CD14-positive monocyte (primary cell): Measurements from ENCODE around the gene SLC6A6. TPM values are rescaled to one million over a fixed set of nuclear protein-coding genes. Genes with fewer than 3 reads are reported as not detected.

Experiments used
- DNase-seq, 3 donors: peaks; one replicate each; pipeline ENCODE4 v3.0.0-alpha.2; 2011 to 2022
- H2AFZ ChIP-seq: 2 replicates; pipeline ENCODE4 v1.6.0; 2012; ENCODE audit warnings: mild to moderate bottlenecking, low read depth, low read length, inconsistent platforms; ENCODE audit not compliant: insufficient read depth, poor library complexity, severe bottlenecking
- H3K27ac ChIP-seq, 2 donors: 1 replicate in 1 of 2; 2 replicates in 1 of 2; pipeline ENCODE4 v1.5.1; 2012 to 2013; ENCODE audit warnings: low read length in 2 of 2, control low read depth in 1 of 2, inconsistent platforms in 1 of 2, low read depth in 1 of 2, mild to moderate bottlenecking in 1 of 2
- H3K27me3 ChIP-seq, 2 donors: one replicate each; pipeline versions ENCODE4 v1.6.0 to v1.6.1; 2011 to 2013; ENCODE audit warnings: low read length in 2 of 2; ENCODE audit not compliant: control insufficient read depth in 2 of 2, insufficient read depth in 2 of 2
- H3K36me3 ChIP-seq, 2 donors: replicated peaks in 1 of 2; 1 replicate in 1 of 2; 2 replicates in 1 of 2; pipeline versions ENCODE4 v1.5.1 to v1.6.1; 2012 to 2013; ENCODE audit warnings: low read length in 2 of 2, control low read depth in 1 of 2, inconsistent platforms in 1 of 2, mild to moderate bottlenecking in 1 of 2; ENCODE audit not compliant: insufficient read depth in 2 of 2, control insufficient read depth in 1 of 2
- H3K4me1 ChIP-seq, 2 donors: 1 replicate in 1 of 2; 2 replicates in 1 of 2; pipeline versions ENCODE4 v1.5.1 to v1.6.1; 2012 to 2013; ENCODE audit warnings: low read length in 2 of 2, control low read depth in 1 of 2, inconsistent platforms in 1 of 2, mild to moderate bottlenecking in 1 of 2, moderate library complexity in 1 of 2; ENCODE audit not compliant: insufficient read depth in 2 of 2, control insufficient read depth in 1 of 2
- H3K4me2 ChIP-seq: replicated peaks from 2 replicates; pipeline ENCODE3; 2012; ENCODE audit warnings: low read length, moderate library complexity, mild to moderate bottlenecking; ENCODE audit not compliant: poor library complexity, severe bottlenecking; ENCODE audit errors: extremely low read depth
- H3K4me3 ChIP-seq, 3 experiments: fragments of 200-600 bp in 1 of 3; sonication (generic) in 1 of 3; replicated peaks in 1 of 3; 1 replicate in 2 of 3; 2 replicates in 1 of 3; pipeline ENCODE4 v1.5.1; 2011 to 2013; ENCODE audit warnings: low read length in 3 of 3, mild to moderate bottlenecking in 3 of 3, control low read depth in 2 of 3, low read depth in 2 of 3, inconsistent platforms in 1 of 3, moderate library complexity in 1 of 3
- H3K79me2 ChIP-seq: 2 replicates; pipeline ENCODE4 v1.6.0; 2012; ENCODE audit warnings: mild to moderate bottlenecking, control low read depth, inconsistent platforms, low read length, moderate library complexity; ENCODE audit not compliant: insufficient read depth
- H3K9ac ChIP-seq: 2 replicates; pipeline ENCODE4 v1.6.0; 2017; ENCODE audit warnings: low read length, mild to moderate bottlenecking; ENCODE audit not compliant: insufficient read depth, poor library complexity, severe bottlenecking
- H3K9me3 ChIP-seq, 2 donors: replicated peaks in 1 of 2; 1 replicate in 1 of 2; 2 replicates in 1 of 2; pipeline versions ENCODE4 v1.5.1 to v1.6.1; 2012 to 2013; ENCODE audit warnings: low read length in 2 of 2, control low read depth in 1 of 2; ENCODE audit not compliant: control insufficient read depth in 1 of 2, insufficient read depth in 1 of 2
- H4K20me1 ChIP-seq: 2 replicates; pipeline ENCODE4 v1.6.0; 2012; ENCODE audit warnings: mild to moderate bottlenecking, low read length, control low read depth, moderate library complexity; ENCODE audit not compliant: insufficient read depth
- H3K27ac Mint-ChIP-seq, 7 donors: one replicate each; pipeline ENCODE4 v1.8.0; 2020; ENCODE audit warnings: mild to moderate bottlenecking in 7 of 7, mixed read lengths in 7 of 7, moderate library complexity in 6 of 7, inconsistent platforms in 2 of 7
- H3K27me3 Mint-ChIP-seq, 3 donors: one replicate each; pipeline ENCODE4 v1.8.0; 2021 to 2022; ENCODE audit warnings: low read depth in 3 of 3, mild to moderate bottlenecking in 3 of 3, mixed read lengths in 3 of 3, moderate library complexity in 3 of 3, inconsistent platforms in 1 of 3
- H3K36me3 Mint-ChIP-seq, 2 donors: one replicate each; pipeline ENCODE4 v1.8.0; 2020; ENCODE audit warnings: mixed read lengths in 2 of 2, inconsistent platforms in 1 of 2, mild to moderate bottlenecking in 1 of 2
- H3K4me1 Mint-ChIP-seq: one replicate; pipeline ENCODE4 v1.8.0; 2020; ENCODE audit warnings: mild to moderate bottlenecking, mixed read lengths
- H3K4me3 Mint-ChIP-seq, 2 donors: one replicate each; pipeline ENCODE4 v1.8.0; 2020; ENCODE audit warnings: mild to moderate bottlenecking in 2 of 2, mixed read lengths in 2 of 2, moderate library complexity in 1 of 2
- H3K9me3 Mint-ChIP-seq, 7 donors: one replicate each; pipeline ENCODE4 v1.8.0; 2020 to 2022; ENCODE audit warnings: mixed read lengths in 7 of 7, mild to moderate bottlenecking in 6 of 7, moderate library complexity in 6 of 7, inconsistent platforms in 2 of 7
- CTCF ChIP-seq: fragments of 200-600 bp; IDR thresholded peaks from one replicate; pipeline ENCODE4 v1.8.0; 2022; ENCODE audit warnings: antibody characterized with exemption, mild to moderate bottlenecking
- WGBS: methylation state at CpG from one replicate; pipeline ENCODE4 v1.1.5; 2013; ENCODE audit warnings: missing lambda C conversion rate; ENCODE audit not compliant: insufficient coverage; 5-methylcytosine and 5-hydroxymethylcytosine counted together
- intact Hi-C, 2 donors: fragments of 100-400 bp; cut with micrococcal nuclease; formaldehyde crosslinking; loops; one replicate each; pipeline versions ENCODE4 v1.15.0 to v1.15.1; 2023
- polyA plus RNA-seq, 3 donors: library from polyadenylated mRNA; depleted of rRNA in 1 of 3; unstranded in 2 of 3; stranded (reverse) in 1 of 3; fragments of 300-500 nt in 2 of 3; fragments of >200 nt in 1 of 3; fragmentation: Illumina TruSeq in 2 of 3; gene quantifications; 1 replicate in 2 of 3; 2 replicates in 1 of 3; pipeline ENCODE4 v1.2.3, GENCODE V29; 2012 to 2021

SLC6A6 gene
- polyA plus RNA-seq, 3 donors = 18.4 to 136 (median 24.5) TPM

- H3K27ac ChIP-seq = no peak overlapping the region
- WGBS = 96% methylated on average over 27 of the region's 31 CpGs
- no peaks in the 10 kb centered on the region for H3K9me3 ChIP-seq
- H2AFZ ChIP-seq = no peak overlapping the region
- TF ChIP-seq CTCF = no peak
- H3K36me3 Mint-ChIP-seq = peaks cover 30% of the 10 kb centered on the region in 2 donors
- no peak overlapping the region for H3K4me3 ChIP-seq
- no peak for DNase-seq
- intact Hi-C loops = no loop called here
- no peak overlapping the region for H3K4me2 ChIP-seq
- peaks cover 16 to 31% of the 10 kb centered on the region in 2 donors for H3K36me3 ChIP-seq
- H4K20me1 ChIP-seq = peaks cover 25% of the 10 kb centered on the region
- H3K9ac ChIP-seq = no peak overlapping the region
- peaks cover 0 to 4% (median 0%) of the 10 kb centered on the region in 7 donors for H3K9me3 Mint-ChIP-seq
- H3K79me2 ChIP-seq = no peaks in the 10 kb centered on the region
- peaks cover 2 to 3% (median 3%) of the 10 kb centered on the region in 3 donors for H3K27me3 Mint-ChIP-seq
- H3K27ac Mint-ChIP-seq = peak overlapping the region in 1 of 7 donors; percentile 44
- H3K4me1 ChIP-seq = no peaks in the 10 kb centered on the region
- H3K27me3 ChIP-seq = no peaks in the 10 kb centered on the region
- no peak overlapping the region for H3K4me3 Mint-ChIP-seq
- no peaks in the 10 kb centered on the region for H3K4me1 Mint-ChIP-seq
Observed at GRCh38 chr3:14492948-14493881, 90.8 kb downstream of the SLC6A6 start.

GRCh38 chr3:14494279-14494972 lies 92.0 kb downstream of the SLC6A6 start:
- Histone ChIP-seq H4K20me1 (peaks cover 19% of the 10 kb centered on the region), H3K9ac (no peak overlapping the region), H3K79me2 (no peaks in the 10 kb centered on the region), H3K27me3 (no peaks in the 10 kb centered on the region), H2AFZ (no peak overlapping the region), H3K4me2 (no peak overlapping the region), H3K4me1 (no peaks in the 10 kb centered on the region), H3K4me3 (no peak overlapping the region), H3K9me3 (no peaks in the 10 kb centered on the region), H3K27ac (no peak overlapping the region), H3K36me3 (peaks cover 7 to 20% of the 10 kb centered on the region in 2 donors)
- Mint-ChIP-seq H3K4me3 (no peak overlapping the region), H3K27me3 (peaks cover 3 to 5% (median 3%) of the 10 kb centered on the region in 3 donors), H3K9me3 (peaks cover 0 to 4% (median 0%) of the 10 kb centered on the region in 7 donors), H3K4me1 (no peaks in the 10 kb centered on the region), H3K36me3 (peaks cover 19 to 20% of the 10 kb centered on the region in 2 donors), H3K27ac (no peak overlapping the region)
- intact Hi-C loops = no loop called here
- DNase-seq = no peak
- WGBS = 97% methylated on average over 14 of the region's 17 CpGs
- no peak for TF ChIP-seq CTCF
